Measurements from ENCODE around the gene ELP2. TPM values are rescaled to one million over a fixed set of nuclear protein-coding genes. Genes with fewer than 3 reads are reported as not detected.

ELP2 gene
- total RNA-seq, 4 donors from 2014 or later = 68.3 to 78.4 (median 74.3) TPM

- no peak for TF ChIP-seq CTCF (IDR thresholded peaks at IDR 0.05; ENCODE audit: low read depth)
Observed at GRCh38 chr18:36185901-36186460, 56.3 kb downstream of the ELP2 start.

GRCh38 chr18:36186461-36187192, 56.9 kb downstream of the ELP2 start:
- no peak for TF ChIP-seq CTCF (IDR thresholded peaks at IDR 0.05; ENCODE audit: low read depth)

- no peak for TF ChIP-seq CTCF (IDR thresholded peaks at IDR 0.05; ENCODE audit: low read depth)
Observed at GRCh38 chr18:36187193-36187825, 57.6 kb downstream of the ELP2 start, which contains the start of gene MOCOS. Gene MOCOS, plus strand, starts transcription at chr18:36187497. Its CDS starts 43 bp downstream, at chr18:36187540.

GRCh38 chr18:36187826-36188721, 58.4 kb downstream of the ELP2 start:
- TF ChIP-seq CTCF (IDR thresholded peaks at IDR 0.05; ENCODE audit: low read depth) = no peak

GRCh38 chr18:36188916-36189315, 59.2 kb downstream of the ELP2 start:
- TF ChIP-seq CTCF (IDR thresholded peaks at IDR 0.05; ENCODE audit: low read depth) = no peak

GRCh38 chr18:36189486-36189885, 59.8 kb downstream of the ELP2 start:
- no peak for TF ChIP-seq CTCF (IDR thresholded peaks at IDR 0.05; ENCODE audit: low read depth)
